Right cardiac atrium (tissue), 5 donors: ENCODE results near the gene LYVE1. TPM values are rescaled to one million over a fixed set of nuclear protein-coding genes. Genes with fewer than 3 reads are reported as not detected.
A peak's percentile ranks its signal among the peaks of the same experiment; 100 is the strongest.

Experiments used
- ATAC-seq, 2 donors: fragments of 200-7000 bp; cut with Tn5 transposase; one replicate each; pipeline versions ENCODE4 v1.8.0 to v1.9.1; 2020; ENCODE audit warnings: moderate library complexity in 2 of 2, mild to moderate bottlenecking in 1 of 2
- DNase-seq, 3 donors: peaks; one replicate each; pipeline ENCODE4 v3.0.0-alpha.2; 2020
- H3K27ac ChIP-seq: one replicate; pipeline ENCODE4 v1.5.1; 2013; ENCODE audit warnings: mild to moderate bottlenecking, low read length, control low read depth, moderate library complexity
- H3K27me3 ChIP-seq: one replicate; pipeline ENCODE4 v1.6.1; 2013; ENCODE audit not compliant: control insufficient read depth, insufficient read depth
- H3K4me1 ChIP-seq: one replicate; pipeline ENCODE4 v1.6.1; 2013; ENCODE audit warnings: low read length; ENCODE audit not compliant: control insufficient read depth, insufficient read depth
- H3K4me3 ChIP-seq: one replicate; pipeline ENCODE4 v1.5.1; 2013; ENCODE audit warnings: low read length, control low read depth
- H3K9me3 ChIP-seq: one replicate; pipeline ENCODE4 v1.6.1; 2013; ENCODE audit warnings: low read length; ENCODE audit not compliant: control insufficient read depth
- WGBS: extraction: QIAGEN DNeasy Blood & Tissue Kit; methylation state at CpG from one replicate; pipeline ENCODE4 v1.1.7; 2013; 5-methylcytosine and 5-hydroxymethylcytosine counted together
- intact Hi-C, 4 donors: fragments of 100-400 bp; cut with DNase I; formaldehyde crosslinking; loops; one replicate each; pipeline versions ENCODE4 v1.11.0 to v1.14.0; 2022 to 2023
- polyA plus RNA-seq: library from polyadenylated mRNA; stranded (reverse); fragments of 200-250 nt; gene quantifications from one replicate; pipeline ENCODE4 v1.2.3, GENCODE V29; 2013
- total RNA-seq, 4 donors: library from RNA; stranded (reverse); fragmentation: NEBNext Ultra II Directional; extraction: Animal tissue kit (Norgen Biotek cat#: 25700); gene quantifications; one replicate each; pipeline ENCODE4 v1.2.1, GENCODE V29; 2021
- donor health status: healthy with polysubstance abuse.
- donor health status: DM: no; HTN: yes; CAD: no.
- donor health status: DM: no; HTN: no; CAD: no.
- donor health status: DM: no; HTN: yes; CAD: no; lungs with severe emphysema.
- donor health status: DM: yes; HTN: yes; CAD: no.

LYVE1 gene
- total and polyA plus RNA-seq, 5 donors, result 12.6 to 114 (median 87.9) TPM

DNA sequence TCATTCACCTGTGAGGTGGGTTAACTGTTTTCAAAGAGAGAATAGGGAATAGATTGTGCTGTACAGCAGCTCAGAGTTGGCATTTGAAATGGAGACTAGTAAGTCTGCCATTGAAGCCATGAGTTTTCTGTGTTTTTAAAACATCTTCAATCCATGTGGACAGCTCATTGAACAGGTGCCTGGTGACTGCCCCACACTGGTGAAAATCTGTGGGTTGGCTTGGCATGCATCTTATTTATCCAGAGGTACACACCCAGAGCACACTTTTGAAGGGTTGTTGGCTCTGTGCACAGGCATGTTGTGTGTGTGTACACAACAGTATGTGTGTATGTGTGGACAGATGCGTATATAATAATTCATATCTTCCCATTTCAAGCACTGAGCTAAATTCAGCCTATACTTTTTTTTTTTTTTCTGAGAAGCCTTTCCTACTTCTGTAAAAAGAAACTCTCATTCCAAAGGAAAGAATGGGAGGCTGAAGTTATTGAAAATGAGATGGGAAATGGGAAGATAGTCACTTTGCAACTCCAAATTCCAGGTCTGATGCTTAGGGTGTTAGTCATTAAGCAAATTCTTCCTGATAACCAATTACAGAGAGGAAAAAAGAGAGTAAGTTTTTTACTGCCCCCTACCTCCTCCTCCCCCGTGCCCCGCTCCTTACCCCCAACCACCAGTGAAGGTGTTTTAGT, 7.0 kb upstream of the LYVE1 start:
- ATAC-seq (no peak), DNase-seq (no peak)
- no peaks in the 10 kb centered on the region for H3K9me3 ChIP-seq
- 94% methylated on average over 3 of the region's 3 CpGs for WGBS
- no peak overlapping the region for H3K27ac ChIP-seq
- peaks cover 8% of the 10 kb centered on the region for H3K4me1 ChIP-seq
- H3K4me3 ChIP-seq, result no peak overlapping the region
- intact Hi-C loops, result no loop called here
- no peaks in the 10 kb centered on the region for H3K27me3 ChIP-seq

DNA sequence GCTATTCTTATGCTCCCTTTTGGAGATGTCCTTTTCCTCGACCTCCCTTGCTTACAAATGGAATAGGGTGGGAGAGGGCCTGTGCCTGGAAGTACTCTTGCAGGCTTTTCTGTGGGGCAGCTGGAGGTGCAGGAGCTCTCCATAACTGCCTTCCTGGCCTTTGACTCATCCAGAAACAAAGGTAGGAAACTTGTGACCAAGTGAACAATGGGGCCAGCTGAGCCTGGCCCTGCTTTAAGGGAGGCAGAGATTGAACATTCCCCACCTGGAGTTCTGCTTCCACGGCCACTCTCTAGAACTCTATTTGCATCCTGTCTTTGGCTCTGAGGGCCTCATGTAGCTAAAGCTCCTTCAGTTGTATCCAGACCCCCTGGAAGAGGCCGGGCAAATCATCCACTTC, 5.1 kb upstream of the LYVE1 start:
- peaks cover 8% of the 10 kb centered on the region for H3K4me1 ChIP-seq
- H3K27ac ChIP-seq, result peak overlapping the region; percentile 6
- no peaks in the 10 kb centered on the region for H3K9me3 ChIP-seq
- no peaks in the 10 kb centered on the region for H3K27me3 ChIP-seq
- ATAC-seq (no peak), DNase-seq (no peak)
- H3K4me3 ChIP-seq, result no peak overlapping the region
- 74% methylated on average over 3 of the region's 3 CpGs for WGBS
- intact Hi-C loops, result no loop called here

GRCh38 chr11:10573028-10573427, 4.6 kb upstream of the LYVE1 start:
- DNase-seq (no peak), ATAC-seq (no peak)
- intact Hi-C loops, result no loop called here
- no peaks in the 10 kb centered on the region for H3K27me3 ChIP-seq
- H3K4me1 ChIP-seq, result peaks cover 8% of the 10 kb centered on the region
- no peaks in the 10 kb centered on the region for H3K9me3 ChIP-seq
- peak overlapping the region; percentile 59 for H3K27ac ChIP-seq
- H3K4me3 ChIP-seq, result no peak overlapping the region

GRCh38 chr11:10572533-10572932, 4.1 kb upstream of the LYVE1 start:
- Histone ChIP-seq H3K4me3 (no peak overlapping the region), H3K4me1 (peaks cover 8% of the 10 kb centered on the region), H3K27ac (peak overlapping the region; percentile 59), H3K27me3 (no peaks in the 10 kb centered on the region), H3K9me3 (no peaks in the 10 kb centered on the region)
- 66% methylated on average over 2 of the region's 2 CpGs for WGBS
- DNase-seq (no peak), ATAC-seq (peak in 1 of 2 donors; percentile 39)
- intact Hi-C loops, result no loop called here

GRCh38 chr11:10567446-10567845, 1.0 kb downstream of the LYVE1 start:
- H3K4me3 ChIP-seq, result peak overlapping the region; percentile 15
- no peak for DNase-seq
- intact Hi-C loops, result no loop called here
- H3K4me1 ChIP-seq, result no peaks in the 10 kb centered on the region
- H3K27ac ChIP-seq, result no peak overlapping the region
- 91% methylated on average over 2 of the region's 2 CpGs for WGBS
- no peaks in the 10 kb centered on the region for H3K9me3 ChIP-seq
- H3K27me3 ChIP-seq, result no peaks in the 10 kb centered on the region
- ATAC-seq, result no peak

DNA sequence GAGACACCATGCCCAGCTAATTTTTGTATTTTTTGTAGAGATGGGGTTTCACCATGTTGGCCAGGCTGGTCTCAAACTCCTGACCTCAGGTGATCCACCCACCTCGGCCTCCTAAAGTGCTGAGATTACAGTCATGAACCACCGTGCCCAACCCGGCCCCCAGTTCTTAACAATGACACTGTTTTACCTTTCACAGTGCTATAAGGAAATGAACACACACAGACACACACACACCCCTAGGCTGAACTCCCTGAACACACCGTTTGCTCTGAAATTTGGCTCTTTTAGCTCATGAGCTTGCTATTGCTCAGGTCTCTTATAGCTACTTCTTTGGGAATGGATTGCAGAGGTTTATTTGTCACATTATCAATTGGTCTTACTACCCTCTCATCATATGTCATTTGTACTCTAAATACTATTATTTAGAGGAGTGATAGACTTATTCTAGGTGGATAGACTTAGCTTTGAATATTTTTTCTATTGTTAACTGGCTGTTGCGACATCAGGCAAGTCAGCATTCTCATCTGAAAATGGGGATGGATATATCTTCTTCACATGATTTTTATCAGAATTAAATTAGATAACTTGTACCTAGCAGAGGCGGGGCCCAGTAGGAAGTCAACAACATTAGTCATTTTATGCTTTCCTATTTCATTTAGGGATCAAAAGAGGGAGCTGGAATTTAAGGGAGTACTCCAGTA, 2.1 kb downstream of the LYVE1 start:
- no peak overlapping the region for H3K27ac ChIP-seq
- intact Hi-C loops, result no loop called here
- no peak overlapping the region for H3K4me3 ChIP-seq
- H3K9me3 ChIP-seq, result no peaks in the 10 kb centered on the region
- ATAC-seq (no peak), DNase-seq (no peak)
- H3K27me3 ChIP-seq, result no peaks in the 10 kb centered on the region
- WGBS, result 78% methylated on average over 6 of the region's 6 CpGs
- H3K4me1 ChIP-seq, result no peaks in the 10 kb centered on the region

DNA sequence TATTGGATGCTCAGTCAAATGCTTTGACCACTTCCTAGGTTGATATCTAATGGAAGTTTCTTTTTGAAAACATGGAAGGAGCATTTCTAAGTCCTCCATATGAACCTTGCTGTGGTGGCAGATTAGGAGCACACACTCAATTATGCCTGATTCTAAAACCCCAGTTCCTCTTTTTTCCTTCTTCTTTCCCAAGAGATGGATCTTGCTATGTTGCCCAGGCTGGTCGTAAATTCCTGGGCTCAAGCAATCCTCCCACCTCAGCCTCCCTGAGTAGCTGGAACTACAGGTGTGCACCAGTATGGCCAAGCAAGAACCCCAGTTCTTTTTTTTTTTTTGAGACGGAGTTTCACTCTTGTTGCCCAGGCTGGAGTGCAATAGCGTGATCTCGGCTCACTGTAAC, 3.0 kb downstream of the LYVE1 start:
- 93% methylated on average over 4 of the region's 4 CpGs for WGBS
- no peak for ATAC-seq
- Histone ChIP-seq H3K27ac (no peak overlapping the region), H3K9me3 (no peaks in the 10 kb centered on the region), H3K27me3 (no peaks in the 10 kb centered on the region), H3K4me1 (no peaks in the 10 kb centered on the region), H3K4me3 (no peak overlapping the region)
- intact Hi-C loops, result no loop called here
- no peak for DNase-seq

DNA sequence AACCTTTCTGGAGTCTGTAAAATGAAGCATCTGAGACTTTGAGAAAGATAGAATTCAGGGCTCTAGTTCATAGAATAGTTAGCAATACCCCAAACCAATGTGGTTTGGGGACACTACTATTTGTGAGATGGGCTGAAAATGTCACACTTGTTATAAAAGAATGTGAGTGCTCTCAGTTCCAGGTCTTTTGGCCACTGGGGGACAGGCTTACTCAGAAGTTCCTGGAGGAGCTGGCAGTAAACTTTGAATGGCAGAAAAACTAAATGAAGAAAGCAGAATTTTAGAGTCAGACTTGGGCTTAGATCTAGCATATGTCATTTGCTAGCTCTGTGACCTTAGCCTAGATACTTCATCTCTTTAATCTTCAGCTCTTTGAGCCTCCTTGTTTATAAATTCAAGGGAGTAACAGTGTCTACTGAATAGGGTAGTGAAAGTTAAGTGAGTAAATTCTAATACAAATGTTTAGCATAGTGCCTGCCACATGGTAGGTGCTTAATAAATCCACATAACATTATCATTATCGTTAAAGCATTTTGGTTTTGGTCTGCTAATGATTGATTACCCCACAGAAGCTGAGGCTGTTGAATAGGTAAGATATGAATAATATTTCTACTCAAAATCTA, 3.7 kb downstream of the LYVE1 start:
- ATAC-seq (no peak), DNase-seq (no peak)
- no peaks in the 10 kb centered on the region for H3K4me1 ChIP-seq
- no peaks in the 10 kb centered on the region for H3K27me3 ChIP-seq
- H3K27ac ChIP-seq, result no peak overlapping the region
- intact Hi-C loops, result no loop called here
- 80% methylated on average over 1 of the region's 1 CpG for WGBS
- no peaks in the 10 kb centered on the region for H3K9me3 ChIP-seq
- H3K4me3 ChIP-seq, result no peak overlapping the region

DNA sequence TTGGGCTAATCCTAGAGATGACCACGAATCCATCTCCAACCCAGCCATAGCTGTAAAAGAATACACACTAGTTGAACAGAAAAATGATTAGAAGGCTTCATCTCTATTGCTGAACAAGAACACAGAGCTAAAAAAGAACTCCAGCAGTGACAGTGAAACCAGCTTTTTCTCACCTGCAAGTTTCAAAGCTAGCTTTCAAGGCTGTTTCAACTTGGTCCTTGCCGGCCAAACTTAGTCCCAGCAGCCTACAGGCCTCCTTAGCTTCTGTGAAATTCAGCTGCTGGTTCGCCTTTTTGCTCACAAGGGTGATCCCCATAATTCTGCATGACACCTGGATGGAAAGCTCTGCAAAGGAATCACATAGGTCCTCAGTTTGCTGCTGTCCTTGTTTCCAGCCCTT, 4.4 kb downstream of the LYVE1 start:
- intact Hi-C loops, result no loop called here
- WGBS, result 89% methylated on average over 3 of the region's 3 CpGs
- DNase-seq, result no peak
- no peak overlapping the region for H3K27ac ChIP-seq
- ATAC-seq, result no peak
- H3K27me3 ChIP-seq, result no peaks in the 10 kb centered on the region
- H3K4me3 ChIP-seq, result no peak overlapping the region
- no peaks in the 10 kb centered on the region for H3K9me3 ChIP-seq
- H3K4me1 ChIP-seq, result no peaks in the 10 kb centered on the region

- WGBS, result 90% methylated on average over 1 of the region's 1 CpG
- H3K4me1 ChIP-seq, result no peaks in the 10 kb centered on the region
- no peaks in the 10 kb centered on the region for H3K9me3 ChIP-seq
- no peak for DNase-seq
- no peak for ATAC-seq
- intact Hi-C loops, result no loop called here
- H3K27me3 ChIP-seq, result no peaks in the 10 kb centered on the region
- no peak overlapping the region for H3K27ac ChIP-seq
- H3K4me3 ChIP-seq, result no peak overlapping the region
Observed at GRCh38 chr11:10561947-10562346, 6.5 kb downstream of the LYVE1 start.

GRCh38 chr11:10561043-10561818, 7.2 kb downstream of the LYVE1 start:
- ATAC-seq, result peak; percentile 37 to 54
- Histone ChIP-seq H3K4me1 (no peaks in the 10 kb centered on the region), H3K27me3 (no peaks in the 10 kb centered on the region), H3K4me3 (no peak overlapping the region), H3K27ac (no peak overlapping the region), H3K9me3 (no peaks in the 10 kb centered on the region)
- DNase-seq, result no peak
- intact Hi-C loops, result no loop called here
- WGBS, result 56% methylated on average over 3 of the region's 3 CpGs
